GM20000 (cell line): ENCODE measurements around the gene CORO2B.

Source experiments
- DNase-seq: peaks from one replicate; pipeline ENCODE4 v3.0.0; 2012; ENCODE audit warnings: low spot score
- CTCF ChIP-seq: IDR thresholded peaks from 2 replicates; pipeline ENCODE4 v1.5.1; 2012; ENCODE audit warnings: mild to moderate bottlenecking, control low read depth; ENCODE audit errors: extremely low read depth, missing control alignments

The CORO2B gene

GRCh38 chr15:68687136-68687735, 108.4 kb downstream of the CORO2B start:
- DNase-seq, result no peak
- no peak for TF ChIP-seq CTCF

- DNase-seq, result no peak
- TF ChIP-seq CTCF, result no peak
These were observed 112.9 kb downstream of the CORO2B start for GRCh38 chr15:68691705-68692104.

GRCh38 chr15:68693071-68693470, 114.3 kb downstream of the CORO2B start:
- DNase-seq, result no peak
- TF ChIP-seq CTCF, result no peak

- no peak for DNase-seq
- TF ChIP-seq CTCF, result no peak
These were observed 115.3 kb downstream of the CORO2B start for GRCh38 chr15:68694111-68694510.

- no peak for DNase-seq
- no peak for TF ChIP-seq CTCF
These were observed 116.3 kb downstream of the CORO2B start for GRCh38 chr15:68695061-68695595.

- no peak for TF ChIP-seq CTCF
- no peak for DNase-seq
These were observed 117.9 kb downstream of the CORO2B start for GRCh38 chr15:68696414-68697363.
